GM18499 (cell line): Measurements from ENCODE around the gene RBFOX2.
"Not testable (repeated sequence)": the region's sequence is repeated elsewhere in the genome, so short reads cannot be mapped to it uniquely, and the experiment has no call there.

Experiments
- ATAC-seq: cut with Tn5 transposase; IDR thresholded peaks from one replicate; pipeline ENCODE4 v1.9.1; 2021; ENCODE audit warnings: moderate number of reproducible peaks; ENCODE audit not compliant: insufficient read depth, unreplicated experiment

The RBFOX2 gene

GRCh38 chr22:35754761-35755160, 273.9 kb downstream of the RBFOX2 start:
- ATAC-seq = no peak

GRCh38 chr22:35752863-35753189, 275.8 kb downstream of the RBFOX2 start:
- ATAC-seq = no peak

GRCh38 chr22:35752006-35752862, 276.4 kb downstream of the RBFOX2 start:
- no peak for ATAC-seq

GRCh38 chr22:35749808-35750207, 278.8 kb downstream of the RBFOX2 start:
- ATAC-seq = no peak

- no peak for ATAC-seq
These were observed 281.5 kb downstream of the RBFOX2 start for GRCh38 chr22:35746946-35747703.

GRCh38 chr22:35746248-35746647, 282.4 kb downstream of the RBFOX2 start:
- no peak for ATAC-seq

GRCh38 chr22:35743326-35743860, 285.2 kb downstream of the RBFOX2 start:
- ATAC-seq = no peak

GRCh38 chr22:35742342-35743100, 286.1 kb downstream of the RBFOX2 start:
- ATAC-seq = no peak

GRCh38 chr22:35740616-35741015, 288.0 kb downstream of the RBFOX2 start:
- no peak for ATAC-seq

GRCh38 chr22:35739931-35740380, 288.7 kb downstream of the RBFOX2 start:
- ATAC-seq = no peak

GRCh38 chr22:35739076-35739930, 289.3 kb downstream of the RBFOX2 start:
- ATAC-seq = no peak

GRCh38 chr22:35737886-35738285, 290.7 kb downstream of the RBFOX2 start:
- not testable (repeated sequence) for ATAC-seq

- ATAC-seq = no peak
These were observed 291.9 kb downstream of the RBFOX2 start for GRCh38 chr22:35736701-35737100.

- no peak for ATAC-seq
These were observed 292.5 kb downstream of the RBFOX2 start for GRCh38 chr22:35736166-35736565.

- ATAC-seq = no peak
These were observed 293.1 kb downstream of the RBFOX2 start for GRCh38 chr22:35735542-35735941.

- ATAC-seq = no peak
These were observed 294.2 kb downstream of the RBFOX2 start for GRCh38 chr22:35734517-35734827.

GRCh38 chr22:35733791-35734516, 294.7 kb downstream of the RBFOX2 start:
- ATAC-seq = no peak

GRCh38 chr22:35733036-35733435, 295.6 kb downstream of the RBFOX2 start:
- ATAC-seq = no peak

- no peak for ATAC-seq
These were observed 296.5 kb downstream of the RBFOX2 start for GRCh38 chr22:35732116-35732515.
